Left hindlimb (tissue), 1 donor: ENCODE results near the gene HSPH1.

ENCODE experiments used
- DNase-seq: peaks from one replicate; pipeline ENCODE4 v3.0.0-alpha.2; 2018

HSPH1 gene

GRCh38 chr13:31093145-31093885, 68.4 kb downstream of the HSPH1 start:
- no peak for DNase-seq

- DNase-seq, result no peak
Observed at GRCh38 chr13:31092646-31093045, 69.1 kb downstream of the HSPH1 start.

- peak; percentile 55 for DNase-seq
Observed at GRCh38 chr13:31090961-31091624, 70.6 kb downstream of the HSPH1 start.

GRCh38 chr13:31090096-31090495, 71.6 kb downstream of the HSPH1 start:
- no peak for DNase-seq

- no peak for DNase-seq
Observed at GRCh38 chr13:31089649-31090048, 72.1 kb downstream of the HSPH1 start.

GRCh38 chr13:31088826-31089420, 72.8 kb downstream of the HSPH1 start:
- no peak for DNase-seq
